K562 (cell line): ENCODE results near the gene FBXW8.

Experiments
- ARID2 ChIP-seq: fragments of 450-650 bp; IDR thresholded peaks from 2 replicates; pipeline ENCODE4 v1.6.1; 2017; ENCODE audit warnings: antibody characterized with exemption, mild to moderate bottlenecking
- BMI1 ChIP-seq: fragments of 150-350 bp; IDR thresholded peaks from 2 replicates; pipeline ENCODE4 v1.6.1; 2014; ENCODE audit warnings: low read length
- BRCA1 ChIP-seq, 2 experiments: fragments of 450-650 bp in 1 of 2; sonication (generic) in 1 of 2; formaldehyde crosslinking in 1 of 2; IDR thresholded peaks; 2 replicates each; pipeline versions ENCODE4 v1.5.0 to v1.6.1; 2017 to 2020; ENCODE audit warnings: mild to moderate bottlenecking in 1 of 2, missing genetic modification reagents in 1 of 2
- CTCF ChIP-seq, 3 experiments: IDR thresholded peaks in 2 of 3; conservative IDR thresholded peaks in 1 of 3; 2 replicates each; pipeline ENCODE4 v1.5.1; 2011 to 2012; ENCODE audit warnings: low read length in 3 of 3, mild to moderate bottlenecking in 3 of 3, control low read depth in 2 of 3, improper control_type of control experiment in 1 of 3, inconsistent platforms in 1 of 3, low read depth in 1 of 3, mixed read lengths in 1 of 3, moderate library complexity in 1 of 3; ENCODE audit not compliant: insufficient read depth in 2 of 3
- DACH1 ChIP-seq: fragments of 450-650 bp; IDR thresholded peaks from 2 replicates; pipeline ENCODE4 v1.6.1; 2018; ENCODE audit not compliant: partially characterized antibody
- HMGN3 ChIP-seq: IDR thresholded peaks from 2 replicates; pipeline ENCODE4 v1.6.1; 2011; ENCODE audit warnings: borderline replicate concordance, low read depth, mild to moderate bottlenecking, mixed read lengths, low read length; ENCODE audit not compliant: insufficient read length; ENCODE audit errors: extremely low read depth
- HMGXB4 ChIP-seq: sonication (generic); formaldehyde crosslinking; IDR thresholded peaks from 2 replicates; pipeline ENCODE4 v1.8.1; 2023; ENCODE audit warnings: mild to moderate bottlenecking, missing genetic modification reagents
- MAX ChIP-seq: sonication (generic); formaldehyde crosslinking; IDR thresholded peaks from 2 replicates; pipeline ENCODE4 v1.9.0; 2022; ENCODE audit warnings: mild to moderate bottlenecking, missing genetic modification reagents
- NFATC3 ChIP-seq: fragments of 450-650 bp; IDR thresholded peaks from 2 replicates; pipeline ENCODE4 v1.6.1; 2017; ENCODE audit warnings: mild to moderate bottlenecking
- POLR2A ChIP-seq: fragments of 450-650 bp; conservative IDR thresholded peaks from 2 replicates; pipeline ENCODE4 v1.6.1; 2016
- REST ChIP-seq, 2 experiments: fragments of 450-650 bp; formaldehyde crosslinking in 1 of 2; IDR thresholded peaks; 2 replicates each; pipeline versions ENCODE4 v1.4.0 to v1.6.1; 2014 to 2020; ENCODE audit warnings: mild to moderate bottlenecking in 2 of 2, borderline replicate concordance in 1 of 2, low read depth in 1 of 2
- SIN3A ChIP-seq, 2 experiments: fragments of 150-350 bp in 1 of 2; IDR thresholded peaks; 2 replicates each; pipeline ENCODE4 v1.6.1; 2011 to 2016; ENCODE audit warnings: borderline replicate concordance in 2 of 2, low read depth in 2 of 2, low read length in 2 of 2, mild to moderate bottlenecking in 2 of 2, moderate library complexity in 2 of 2; ENCODE audit not compliant: control insufficient read depth in 1 of 2
- SP1 ChIP-seq: sonication (generic); formaldehyde crosslinking; IDR thresholded peaks from 2 replicates; pipeline ENCODE4 v1.8.1; 2022; ENCODE audit warnings: mild to moderate bottlenecking, missing genetic modification reagents

- TF ChIP-seq HMGN3 (no peak), HMGXB4 (CRISPR knock-in tag) (no peak), POLR2A (no peak), CTCF (IDR thresholded peaks at IDR 0.05 in 2 of 3, conservative IDR thresholded peaks at IDR 0.05 in 1 of 3; ENCODE audit: insufficient read depth in 2 of 3, low read depth in 1 of 3, low read length in 3 of 3) (no peak), MAX (CRISPR knock-in tag) (no peak), SP1 (CRISPR knock-in tag) (no peak), NFATC3 (no peak), BMI1 (no peak), SIN3A (IDR thresholded peaks at IDR 0.05; ENCODE audit: borderline replicate concordance in 2 of 2, control insufficient read depth in 1 of 2, low read depth in 2 of 2, low read length in 2 of 2) (no peak), REST (IDR thresholded peaks at IDR 0.05; ENCODE audit: borderline replicate concordance) (no peak), REST (CRISPR knock-in tag; IDR thresholded peaks at IDR 0.05; ENCODE audit: low read depth) (no peak), DACH1 (no peak), ARID2 (no peak), BRCA1 (IDR thresholded peaks at IDR 0.05) (no peak), BRCA1 (CRISPR knock-in tag; IDR thresholded peaks at IDR 0.05) (no peak)
These were observed 153.8 kb downstream of the FBXW8 start for GRCh38 chr12:117064596-117064995.
